ENCODE results near the gene MBD2. TPM values are rescaled to one million over a fixed set of nuclear protein-coding genes. Genes with fewer than 3 reads are reported as not detected.

MBD2 gene
- total RNA-seq, 3 donors from 2014 or later = 83.3 to 108 (median 106) TPM

- ATAC-seq (no peak), DNase-seq (no peak)
- TF ChIP-seq, protein P1, sequence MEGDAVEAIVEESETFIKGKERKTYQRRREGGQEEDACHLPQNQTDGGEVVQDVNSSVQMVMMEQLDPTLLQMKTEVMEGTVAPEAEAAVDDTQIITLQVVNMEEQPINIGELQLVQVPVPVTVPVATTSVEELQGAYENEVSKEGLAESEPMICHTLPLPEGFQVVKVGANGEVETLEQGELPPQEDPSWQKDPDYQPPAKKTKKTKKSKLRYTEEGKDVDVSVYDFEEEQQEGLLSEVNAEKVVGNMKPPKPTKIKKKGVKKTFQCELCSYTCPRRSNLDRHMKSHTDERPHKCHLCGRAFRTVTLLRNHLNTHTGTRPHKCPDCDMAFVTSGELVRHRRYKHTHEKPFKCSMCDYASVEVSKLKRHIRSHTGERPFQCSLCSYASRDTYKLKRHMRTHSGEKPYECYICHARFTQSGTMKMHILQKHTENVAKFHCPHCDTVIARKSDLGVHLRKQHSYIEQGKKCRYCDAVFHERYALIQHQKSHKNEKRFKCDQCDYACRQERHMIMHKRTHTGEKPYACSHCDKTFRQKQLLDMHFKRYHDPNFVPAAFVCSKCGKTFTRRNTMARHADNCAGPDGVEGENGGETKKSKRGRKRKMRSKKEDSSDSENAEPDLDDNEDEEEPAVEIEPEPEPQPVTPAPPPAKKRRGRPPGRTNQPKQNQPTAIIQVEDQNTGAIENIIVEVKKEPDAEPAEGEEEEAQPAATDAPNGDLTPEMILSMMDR (IDR thresholded peaks at IDR 0.05) = no peak
- Histone ChIP-seq H3K36me3 (ENCODE audit: low read depth) (peaks cover 15% of the 10 kb centered on the region), H3K4me1 (ENCODE audit: low read depth) (no peaks in the 10 kb centered on the region), H3K9me3 (no peaks in the 10 kb centered on the region), H3K4me3 (no peak overlapping the region)
- intact Hi-C loops (cut with DNase I, micrococcal nuclease) = no loop called here
These were observed 61.0 kb downstream of the MBD2 start for GRCh38 chr18:54163453-54163852.

GRCh38 chr18:54162431-54162830 lies 62.0 kb downstream of the MBD2 start:
- DNase-seq = no peak
- ATAC-seq = no peak
- Histone ChIP-seq H3K36me3 (ENCODE audit: low read depth) (peaks cover 16% of the 10 kb centered on the region), H3K4me3 (no peak overlapping the region), H3K4me1 (ENCODE audit: low read depth) (no peaks in the 10 kb centered on the region), H3K9me3 (no peaks in the 10 kb centered on the region)
- intact Hi-C loops (cut with DNase I, micrococcal nuclease) = no loop called here
- TF ChIP-seq, protein P1 (IDR thresholded peaks at IDR 0.05) = no peak

- no peak overlapping the region for H3K4me3 ChIP-seq
- H3K9me3 ChIP-seq = no peaks in the 10 kb centered on the region
- ATAC-seq = no peak
- TF ChIP-seq, protein P1 (IDR thresholded peaks at IDR 0.05) = no peak
- DNase-seq = no peak
- intact Hi-C loops (cut with DNase I, micrococcal nuclease) = no loop called here
- no peaks in the 10 kb centered on the region for H3K4me1 ChIP-seq (ENCODE audit: low read depth)
- peaks cover 16% of the 10 kb centered on the region for H3K36me3 ChIP-seq (ENCODE audit: low read depth)
These were observed 63.2 kb downstream of the MBD2 start for GRCh38 chr18:54161267-54161666.

- intact Hi-C loops (cut with DNase I, micrococcal nuclease) = no loop called here
- Histone ChIP-seq H3K4me1 (ENCODE audit: low read depth) (no peaks in the 10 kb centered on the region), H3K9me3 (no peaks in the 10 kb centered on the region), H3K4me3 (no peak overlapping the region), H3K36me3 (ENCODE audit: low read depth) (peaks cover 12% of the 10 kb centered on the region)
- ATAC-seq (no peak), DNase-seq (no peak)
- TF ChIP-seq, protein P1 (IDR thresholded peaks at IDR 0.05) = no peak
These were observed 64.6 kb downstream of the MBD2 start for GRCh38 chr18:54159906-54160305.

DNA sequence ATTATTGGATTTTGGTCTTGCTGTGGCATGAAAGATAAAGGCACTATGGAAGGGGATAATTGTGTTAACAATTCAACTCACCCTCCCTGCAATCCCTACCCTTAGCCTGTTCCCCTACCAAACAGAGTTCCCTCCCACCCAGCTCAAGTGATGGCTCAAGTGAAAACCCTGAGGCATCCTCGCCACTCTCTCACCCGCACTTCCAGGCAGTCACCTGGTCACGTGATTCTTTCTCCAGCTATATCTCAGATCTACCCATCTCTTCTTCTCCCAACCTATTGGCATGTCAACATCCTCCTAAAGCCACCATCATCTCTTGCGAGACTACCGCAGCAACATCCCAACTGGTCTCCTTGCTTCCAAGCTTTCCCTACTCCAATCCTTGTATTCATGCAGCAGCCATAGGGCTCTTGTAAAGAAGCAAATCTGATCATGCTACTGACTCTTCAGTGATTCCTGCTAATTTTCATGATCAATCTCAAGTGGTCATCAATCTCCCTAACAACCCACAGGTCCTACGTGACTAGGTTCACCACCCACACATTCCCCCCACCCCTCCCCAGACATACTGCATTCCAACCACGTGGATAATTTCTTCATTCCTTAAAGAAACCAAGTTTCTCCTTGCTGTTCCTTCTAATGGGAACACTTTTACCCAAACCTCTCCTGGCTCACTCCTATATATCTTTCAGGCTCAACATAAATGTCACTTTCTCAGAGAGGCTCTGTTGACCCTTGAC lies 66.7 kb downstream of the MBD2 start:
- H3K4me3 ChIP-seq = no peak overlapping the region
- DNase-seq (no peak), ATAC-seq (no peak)
- intact Hi-C loops (cut with DNase I, micrococcal nuclease) = no loop called here
- peaks cover 11% of the 10 kb centered on the region for H3K36me3 ChIP-seq (ENCODE audit: low read depth)
- no peaks in the 10 kb centered on the region for H3K9me3 ChIP-seq
- H3K4me1 ChIP-seq (ENCODE audit: low read depth) = no peaks in the 10 kb centered on the region
- TF ChIP-seq, protein P1 (IDR thresholded peaks at IDR 0.05) = no peak
